ENCODE results near the gene EPB41L2.
"Not testable (repeated sequence)": the region's sequence is repeated elsewhere in the genome, so short reads cannot be mapped to it uniquely, and the experiment has no call there.

EPB41L2 gene

GRCh38 chr6:130944486-130944885 lies 118.6 kb downstream of the EPB41L2 start:
- DNase-seq (ENCODE audit: low read depth), result no peak

DNA sequence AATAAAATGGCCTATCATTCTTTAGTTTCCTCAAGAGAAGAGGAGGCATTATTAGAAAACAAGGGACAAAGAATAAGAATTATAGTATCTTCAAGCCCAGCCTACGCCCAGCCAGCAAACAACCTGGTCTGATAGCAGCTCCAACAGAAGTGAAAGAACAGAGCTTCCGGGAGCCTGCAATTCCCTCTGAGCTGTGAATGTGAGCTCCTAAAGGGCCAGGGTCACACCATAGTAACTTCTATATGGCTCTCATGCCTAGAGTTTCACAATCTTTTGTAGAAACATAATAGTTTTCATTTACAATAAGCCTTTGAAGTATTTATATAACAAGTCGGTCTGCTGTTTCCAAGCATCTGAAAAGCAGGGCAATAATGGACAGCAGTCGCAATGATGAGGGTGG lies 119.3 kb downstream of the EPB41L2 start:
- DNase-seq (ENCODE audit: low read depth), result no peak

GRCh38 chr6:130942752-130943151 lies 120.3 kb downstream of the EPB41L2 start:
- not testable (repeated sequence) for DNase-seq (ENCODE audit: low read depth)

DNA sequence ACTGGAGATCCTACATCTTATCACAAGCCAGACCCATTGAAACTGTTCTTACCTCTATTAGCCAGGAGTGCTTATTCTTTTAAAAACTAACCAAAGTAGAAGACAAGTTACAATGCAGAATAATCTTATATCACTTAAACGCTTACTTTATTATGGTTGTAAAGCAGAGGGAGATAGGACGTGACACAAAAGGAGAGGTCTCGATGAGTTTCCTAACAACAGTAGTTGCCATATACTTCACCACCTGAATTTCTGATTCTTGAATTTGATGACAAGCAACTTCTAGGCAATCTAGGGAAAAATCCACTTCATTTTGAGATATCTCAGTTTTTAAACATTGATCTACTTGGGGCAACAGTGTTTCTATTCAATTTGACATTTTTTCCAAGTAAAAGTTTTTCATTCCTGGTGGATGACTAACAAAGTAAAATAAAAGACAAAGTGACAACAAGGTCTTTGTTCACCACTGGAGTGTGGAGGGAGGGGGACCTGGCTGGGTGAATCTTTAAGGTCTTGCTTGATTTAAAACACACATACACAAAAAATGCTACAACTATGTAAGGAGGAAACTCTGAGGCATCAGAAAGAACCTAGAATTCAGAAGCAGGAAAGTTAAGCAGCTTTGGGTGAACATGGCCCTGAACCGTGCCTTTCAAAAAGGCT lies 125.0 kb downstream of the EPB41L2 start:
- DNase-seq (ENCODE audit: low read depth), result no peak

DNA sequence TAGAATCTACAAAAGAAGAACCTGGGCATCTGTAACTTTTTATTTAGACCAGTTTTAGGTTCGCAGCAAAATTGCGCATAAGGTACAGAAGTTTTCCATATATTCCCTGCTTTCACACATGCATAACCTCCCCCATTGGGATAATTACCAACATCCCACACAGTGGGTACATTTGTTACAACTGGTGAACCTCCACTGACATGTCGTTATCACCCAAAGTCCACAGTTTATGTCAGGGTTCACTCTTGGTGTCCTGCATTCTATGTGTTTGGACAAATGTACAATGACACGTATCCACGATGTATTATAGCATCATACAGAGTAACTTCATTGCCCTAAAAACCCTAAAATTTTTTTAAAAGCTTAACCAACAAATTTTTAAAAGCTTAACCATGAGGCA lies 126.1 kb downstream of the EPB41L2 start:
- DNase-seq (ENCODE audit: low read depth), result no peak

DNA sequence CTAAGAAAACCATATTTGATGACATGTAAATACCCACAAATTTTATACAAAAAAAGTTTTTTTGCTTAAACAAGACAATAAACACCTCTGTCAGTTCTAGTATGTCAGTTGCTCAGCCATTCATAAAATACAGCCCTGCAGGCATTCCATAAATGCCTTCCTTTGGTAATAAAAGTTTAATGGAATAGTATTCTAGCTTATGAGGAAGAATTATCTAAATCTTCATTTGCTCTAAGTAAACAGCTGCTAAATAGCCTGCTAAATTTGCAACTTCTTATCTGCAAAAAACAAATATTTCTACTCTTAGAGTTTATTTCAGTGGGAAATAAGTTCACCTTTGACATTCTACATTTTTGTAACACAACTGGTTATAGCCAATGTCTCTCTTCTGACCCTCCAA lies 127.1 kb downstream of the EPB41L2 start:
- DNase-seq (ENCODE audit: low read depth), result no peak

GRCh38 chr6:130934848-130935585 lies 128.0 kb downstream of the EPB41L2 start:
- no peak for DNase-seq (ENCODE audit: low read depth)

GRCh38 chr6:130933712-130934200 lies 129.3 kb downstream of the EPB41L2 start:
- DNase-seq (ENCODE audit: low read depth), result no peak

- no peak for DNase-seq (ENCODE audit: low read depth)
Measured at GRCh38 chr6:130932921-130933320, 130.1 kb downstream of the EPB41L2 start.

DNA sequence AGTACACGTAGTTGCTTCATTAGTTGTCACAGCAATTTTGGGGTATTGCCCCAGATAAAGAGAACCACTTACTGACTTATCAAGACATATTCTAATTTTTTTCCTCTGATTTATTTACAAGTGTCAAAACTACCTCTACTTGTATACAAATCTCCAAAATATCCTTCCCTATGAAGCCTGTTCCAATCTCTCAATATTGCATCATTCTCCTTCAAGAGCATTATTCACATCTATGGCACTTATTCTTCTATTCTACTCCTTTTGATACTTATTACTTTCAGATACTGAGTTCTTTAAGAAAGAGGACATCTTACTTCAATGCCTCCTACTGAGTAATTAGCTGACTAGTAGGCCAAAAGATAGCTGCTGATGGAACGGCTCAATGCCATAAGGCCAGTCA lies 130.6 kb downstream of the EPB41L2 start:
- no peak for DNase-seq (ENCODE audit: low read depth)

DNA sequence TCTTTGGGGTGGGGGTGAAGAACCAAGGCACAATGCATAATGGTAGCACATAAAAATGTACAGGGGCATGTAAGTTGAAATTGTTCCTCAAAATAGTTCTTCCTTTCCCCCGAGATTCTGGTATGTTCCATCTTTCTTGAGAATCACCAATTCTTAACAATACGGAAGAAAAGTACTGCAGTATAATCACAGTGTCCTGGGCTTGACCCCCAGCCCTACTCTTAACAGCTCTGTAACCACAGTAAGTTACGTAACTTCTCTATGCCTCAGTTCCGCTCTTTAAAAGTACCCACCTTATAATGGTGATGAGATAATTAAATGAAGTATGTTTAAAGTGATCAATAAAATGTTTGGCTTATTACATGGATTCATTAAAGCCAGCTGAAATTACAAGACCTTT lies 131.4 kb downstream of the EPB41L2 start:
- no peak for DNase-seq (ENCODE audit: low read depth)

- DNase-seq (ENCODE audit: low read depth), result no peak
Measured at GRCh38 chr6:130929036-130929678, 133.9 kb downstream of the EPB41L2 start.

DNA sequence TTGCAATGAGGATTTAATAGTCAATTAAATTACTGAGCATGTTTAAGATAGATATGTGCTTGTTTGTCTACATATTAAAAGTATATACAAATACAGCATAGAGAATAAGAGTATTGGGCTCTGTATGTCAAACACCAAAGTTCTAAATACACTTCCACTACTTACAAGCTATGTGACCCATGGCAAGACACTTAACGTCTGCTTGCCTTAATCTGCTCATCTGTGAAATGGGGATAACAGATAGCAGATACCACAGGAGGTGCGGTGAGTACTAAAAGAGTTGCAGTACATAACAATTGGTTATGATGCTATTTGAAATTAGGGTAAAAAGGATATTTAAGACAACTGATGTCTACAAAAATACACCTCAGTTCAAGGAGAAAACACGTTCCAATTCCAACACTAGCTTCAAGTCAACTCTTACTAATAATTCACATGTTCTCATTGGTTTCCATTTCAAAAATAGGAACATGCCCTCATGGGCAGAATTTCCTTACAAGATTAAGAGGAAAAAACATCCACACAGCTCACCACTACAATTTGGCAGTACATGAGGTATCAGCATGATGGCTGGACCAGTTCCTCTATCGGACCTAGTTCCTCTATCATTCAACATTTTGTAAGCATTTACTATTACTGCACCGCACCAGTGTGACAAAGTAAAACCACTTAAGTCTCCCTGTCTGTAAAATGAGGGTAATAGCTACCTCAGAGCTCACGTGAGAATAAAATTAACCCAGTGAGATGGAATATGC lies 134.7 kb downstream of the EPB41L2 start:
- no peak for DNase-seq (ENCODE audit: low read depth)

GRCh38 chr6:130927305-130927704 lies 135.7 kb downstream of the EPB41L2 start:
- no peak for DNase-seq (ENCODE audit: low read depth)

GRCh38 chr6:130923350-130923749 lies 139.7 kb downstream of the EPB41L2 start:
- no peak for DNase-seq (ENCODE audit: low read depth)

DNA sequence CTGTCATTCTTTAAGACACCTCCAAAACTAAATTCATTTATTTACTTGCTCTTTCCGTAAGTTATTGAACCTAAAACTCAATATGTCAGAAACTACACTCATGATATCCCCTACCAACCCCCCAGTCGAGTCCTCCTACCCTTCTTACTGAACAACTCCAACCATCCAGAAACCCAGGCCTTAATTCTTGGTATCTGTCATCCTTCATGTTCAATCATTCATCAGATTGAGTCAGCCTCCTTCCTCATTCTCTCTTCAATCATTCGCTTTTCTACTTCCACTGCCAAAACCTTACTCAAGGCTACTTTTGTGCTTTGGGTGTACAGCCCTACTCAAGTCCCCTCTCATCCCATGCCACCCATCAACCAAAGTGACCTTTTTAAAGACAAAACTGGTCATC lies 140.1 kb downstream of the EPB41L2 start:
- no peak for DNase-seq (ENCODE audit: low read depth)

- no peak for DNase-seq (ENCODE audit: low read depth)
Measured at GRCh38 chr6:130920969-130921368, 142.1 kb downstream of the EPB41L2 start.

DNA sequence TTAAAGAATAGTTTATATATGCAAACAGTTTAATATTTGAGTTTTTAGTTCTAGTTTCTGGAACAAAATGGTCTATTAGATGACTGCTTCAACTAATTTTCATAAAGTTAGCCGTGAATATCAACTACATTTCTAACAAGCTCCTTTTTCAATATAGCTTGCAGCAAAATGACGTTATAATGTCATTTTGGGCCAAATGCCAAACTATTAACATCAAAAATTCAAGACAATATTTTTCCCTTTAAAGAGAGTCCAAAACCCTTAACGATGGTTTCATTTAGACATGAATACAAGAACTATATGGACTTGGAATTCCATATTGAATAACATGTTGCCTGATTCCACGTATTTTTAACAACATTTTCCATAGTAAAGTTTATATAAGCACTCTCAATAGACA lies 144.9 kb downstream of the EPB41L2 start:
- DNase-seq (ENCODE audit: low read depth), result no peak

- DNase-seq (ENCODE audit: low read depth), result not testable (repeated sequence)
Measured at GRCh38 chr6:130915606-130916005, 147.4 kb downstream of the EPB41L2 start.

- DNase-seq (ENCODE audit: low read depth), result no peak
Measured at GRCh38 chr6:130913120-130913519, 149.9 kb downstream of the EPB41L2 start.

DNA sequence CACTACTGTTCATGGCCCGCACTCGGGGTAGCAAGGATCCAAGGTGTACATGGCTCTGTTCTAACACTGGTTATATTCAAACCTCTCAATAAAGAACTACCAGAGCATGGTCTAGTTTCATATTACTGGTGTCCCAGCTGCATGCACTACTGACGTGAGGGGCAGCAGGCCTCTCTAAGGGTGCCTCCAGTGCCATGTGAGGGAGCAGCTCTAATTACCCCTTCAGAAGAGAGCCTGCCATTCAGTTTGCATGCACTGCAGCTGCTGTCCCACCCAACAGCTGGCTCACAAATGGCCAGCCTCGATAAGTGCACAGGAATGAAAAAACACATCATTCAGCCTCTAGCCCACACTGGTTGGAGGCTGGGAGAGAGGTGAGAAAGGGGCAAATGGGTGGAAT lies 150.6 kb downstream of the EPB41L2 start:
- DNase-seq (ENCODE audit: low read depth), result no peak

DNA sequence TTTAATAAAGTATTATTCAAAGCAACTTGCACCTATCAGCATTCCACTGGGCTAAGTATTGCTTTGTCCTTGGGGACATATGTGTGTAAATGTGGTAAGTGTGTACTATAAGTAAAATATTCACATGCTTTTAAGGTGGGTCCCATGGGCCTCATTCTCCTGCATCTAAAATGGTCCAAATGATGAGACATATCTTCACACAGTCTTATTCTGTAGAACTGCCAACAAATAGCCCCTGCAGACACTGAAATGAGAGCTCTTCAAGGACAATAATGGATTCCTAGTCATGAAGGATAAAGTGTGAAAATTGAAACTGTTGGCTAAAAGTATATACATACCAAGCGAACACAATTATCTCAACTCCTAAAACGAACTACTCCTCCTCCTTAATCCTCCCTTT lies 154.1 kb downstream of the EPB41L2 start:
- DNase-seq (ENCODE audit: low read depth), result no peak
